ENCODE data around the gene DHX15.

- TF ChIP-seq EZH2 (IDR thresholded peaks at IDR 0.05; ENCODE audit: insufficient read depth, poor library complexity, severe bottlenecking), result no peak
- no peak for TF ChIP-seq EZH2phosphoT487 (IDR thresholded peaks at IDR 0.05; ENCODE audit: insufficient read depth, low read depth)
Observed at GRCh38 chr4:24535399-24535798, 49.0 kb downstream of the DHX15 start.

All from GM23248 (cell line).